A549 (cell line): ENCODE data around the gene WDR70.

Experiments used
- BHLHE40 ChIP-seq: IDR thresholded peaks from 2 replicates; pipeline ENCODE4 v1.6.1; 2012; ENCODE audit warnings: low read depth, low read length, inconsistent platforms
- CBX2 ChIP-seq: fragments of 200-600 bp; sonication (generic); IDR thresholded peaks from 2 replicates; pipeline ENCODE4 v1.6.1; 2016; ENCODE audit warnings: low read depth, mild to moderate bottlenecking, borderline replicate concordance
- CEBPB ChIP-seq, 2 experiments: fragments of >200 bp in 1 of 2; sonication (Bioruptor Twin) in 1 of 2; formaldehyde crosslinking in 1 of 2; IDR thresholded peaks; 2 replicates each; pipeline ENCODE4 v1.6.1; 2012 to 2016
- EP300 ChIP-seq, 2 experiments: fragments of >200 bp; sonication (Bioruptor Twin); formaldehyde crosslinking; IDR thresholded peaks; 2 replicates in 1 of 2; 3 replicates in 1 of 2; pipeline ENCODE4 v1.6.1; 2016 to 2017
- KDM5A ChIP-seq: fragments of 200-600 bp; sonication (generic); IDR thresholded peaks from 2 replicates; pipeline ENCODE4 v1.6.1; 2016; ENCODE audit warnings: antibody characterized with exemption, mild to moderate bottlenecking
- POLR2A ChIP-seq: IDR thresholded peaks from 2 replicates; pipeline ENCODE4 v1.6.1; 2012; ENCODE audit warnings: mild to moderate bottlenecking, low read length
- ZFP36 ChIP-seq: fragments of 450-650 bp; IDR thresholded peaks from 2 replicates; pipeline ENCODE4 v1.6.1; 2014; ENCODE audit warnings: borderline replicate concordance; ENCODE audit not compliant: partially characterized antibody
- TF ChIP-seq, protein P1 (sequence below): fragments of 200-600 bp; sonication (generic); IDR thresholded peaks from 2 replicates; pipeline ENCODE4 v1.6.1; 2016; ENCODE audit warnings: antibody characterized with exemption, mild to moderate bottlenecking, moderate library complexity
- TF ChIP-seq, protein P2 (sequence below): IDR thresholded peaks from 2 replicates; pipeline ENCODE4 v1.6.1; 2012; ENCODE audit warnings: low read depth, borderline replicate concordance
- TF ChIP-seq, protein P3 (sequence below): IDR thresholded peaks from 2 replicates; pipeline ENCODE4 v1.6.1; 2012

DNA sequence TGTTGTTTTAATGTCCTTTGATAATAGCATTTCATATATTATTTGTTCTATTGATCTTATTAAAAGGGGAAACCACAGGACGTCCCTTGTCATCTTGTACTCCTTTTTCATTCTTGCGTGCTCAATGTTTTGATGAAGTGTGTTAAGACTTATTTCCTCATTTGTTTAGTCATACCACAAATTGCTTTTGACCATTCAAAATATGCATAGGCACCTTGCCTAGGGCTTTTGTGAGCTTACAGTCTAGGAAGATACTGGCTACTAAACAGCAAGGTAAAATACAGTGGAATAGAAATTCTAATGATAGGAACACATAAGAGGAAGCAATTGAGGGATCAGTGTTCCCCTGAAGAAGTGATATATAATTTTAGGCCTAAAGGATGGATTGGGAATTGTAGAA lies 190.3 kb downstream of the WDR70 start:
- no peak for TF ChIP-seq ZFP36
- TF ChIP-seq, protein P1, sequence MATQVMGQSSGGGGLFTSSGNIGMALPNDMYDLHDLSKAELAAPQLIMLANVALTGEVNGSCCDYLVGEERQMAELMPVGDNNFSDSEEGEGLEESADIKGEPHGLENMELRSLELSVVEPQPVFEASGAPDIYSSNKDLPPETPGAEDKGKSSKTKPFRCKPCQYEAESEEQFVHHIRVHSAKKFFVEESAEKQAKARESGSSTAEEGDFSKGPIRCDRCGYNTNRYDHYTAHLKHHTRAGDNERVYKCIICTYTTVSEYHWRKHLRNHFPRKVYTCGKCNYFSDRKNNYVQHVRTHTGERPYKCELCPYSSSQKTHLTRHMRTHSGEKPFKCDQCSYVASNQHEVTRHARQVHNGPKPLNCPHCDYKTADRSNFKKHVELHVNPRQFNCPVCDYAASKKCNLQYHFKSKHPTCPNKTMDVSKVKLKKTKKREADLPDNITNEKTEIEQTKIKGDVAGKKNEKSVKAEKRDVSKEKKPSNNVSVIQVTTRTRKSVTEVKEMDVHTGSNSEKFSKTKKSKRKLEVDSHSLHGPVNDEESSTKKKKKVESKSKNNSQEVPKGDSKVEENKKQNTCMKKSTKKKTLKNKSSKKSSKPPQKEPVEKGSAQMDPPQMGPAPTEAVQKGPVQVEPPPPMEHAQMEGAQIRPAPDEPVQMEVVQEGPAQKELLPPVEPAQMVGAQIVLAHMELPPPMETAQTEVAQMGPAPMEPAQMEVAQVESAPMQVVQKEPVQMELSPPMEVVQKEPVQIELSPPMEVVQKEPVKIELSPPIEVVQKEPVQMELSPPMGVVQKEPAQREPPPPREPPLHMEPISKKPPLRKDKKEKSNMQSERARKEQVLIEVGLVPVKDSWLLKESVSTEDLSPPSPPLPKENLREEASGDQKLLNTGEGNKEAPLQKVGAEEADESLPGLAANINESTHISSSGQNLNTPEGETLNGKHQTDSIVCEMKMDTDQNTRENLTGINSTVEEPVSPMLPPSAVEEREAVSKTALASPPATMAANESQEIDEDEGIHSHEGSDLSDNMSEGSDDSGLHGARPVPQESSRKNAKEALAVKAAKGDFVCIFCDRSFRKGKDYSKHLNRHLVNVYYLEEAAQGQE: no peak
- TF ChIP-seq KDM5A: no peak
- no peak for TF ChIP-seq CBX2
- no peak for TF ChIP-seq POLR2A
- TF ChIP-seq, protein P2, sequence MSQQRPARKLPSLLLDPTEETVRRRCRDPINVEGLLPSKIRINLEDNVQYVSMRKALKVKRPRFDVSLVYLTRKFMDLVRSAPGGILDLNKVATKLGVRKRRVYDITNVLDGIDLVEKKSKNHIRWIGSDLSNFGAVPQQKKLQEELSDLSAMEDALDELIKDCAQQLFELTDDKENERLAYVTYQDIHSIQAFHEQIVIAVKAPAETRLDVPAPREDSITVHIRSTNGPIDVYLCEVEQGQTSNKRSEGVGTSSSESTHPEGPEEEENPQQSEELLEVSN: no peak
- no peak for TF ChIP-seq EP300 (IDR thresholded peaks at IDR 0.05)
- TF ChIP-seq, protein P3, sequence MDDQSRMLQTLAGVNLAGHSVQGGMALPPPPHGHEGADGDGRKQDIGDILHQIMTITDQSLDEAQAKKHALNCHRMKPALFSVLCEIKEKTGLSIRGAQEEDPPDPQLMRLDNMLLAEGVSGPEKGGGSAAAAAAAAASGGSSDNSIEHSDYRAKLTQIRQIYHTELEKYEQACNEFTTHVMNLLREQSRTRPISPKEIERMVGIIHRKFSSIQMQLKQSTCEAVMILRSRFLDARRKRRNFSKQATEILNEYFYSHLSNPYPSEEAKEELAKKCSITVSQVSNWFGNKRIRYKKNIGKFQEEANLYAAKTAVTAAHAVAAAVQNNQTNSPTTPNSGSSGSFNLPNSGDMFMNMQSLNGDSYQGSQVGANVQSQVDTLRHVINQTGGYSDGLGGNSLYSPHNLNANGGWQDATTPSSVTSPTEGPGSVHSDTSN: no peak
- no peak for TF ChIP-seq CEBPB (IDR thresholded peaks at IDR 0.05)
- TF ChIP-seq BHLHE40: no peak
